HG02588 (cell line): Measurements from ENCODE around the gene PPP1R12B.
"Not testable (repeated sequence)": the region's sequence is repeated elsewhere in the genome, so short reads cannot be mapped to it uniquely, and the experiment has no call there.

Experiments used
- ATAC-seq: cut with Tn5 transposase; IDR thresholded peaks from one replicate; pipeline ENCODE4 v1.9.1; 2021; ENCODE audit warnings: mild to moderate bottlenecking, moderate library complexity; ENCODE audit not compliant: unreplicated experiment

The PPP1R12B gene

DNA sequence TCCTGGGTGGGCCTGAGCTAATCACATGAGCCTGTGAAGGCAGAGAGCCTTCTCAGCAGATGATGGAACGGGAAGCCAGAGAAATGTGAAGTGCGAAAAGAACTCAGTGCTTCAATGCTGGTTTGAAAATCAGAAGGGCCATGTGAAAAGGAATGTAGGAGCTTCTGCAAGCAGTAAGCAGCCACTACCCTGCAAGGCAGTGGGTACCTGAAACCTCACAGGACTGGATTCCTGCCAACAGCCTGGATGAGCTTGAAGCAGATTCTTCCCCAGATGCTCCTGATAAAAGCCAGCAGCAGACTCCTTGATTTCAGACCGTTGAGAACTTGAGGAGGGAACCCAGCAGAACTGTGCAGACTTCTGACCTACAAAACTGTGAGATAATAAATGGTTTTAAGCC is 203.2 kb downstream of the PPP1R12B start:
- ATAC-seq: no peak

DNA sequence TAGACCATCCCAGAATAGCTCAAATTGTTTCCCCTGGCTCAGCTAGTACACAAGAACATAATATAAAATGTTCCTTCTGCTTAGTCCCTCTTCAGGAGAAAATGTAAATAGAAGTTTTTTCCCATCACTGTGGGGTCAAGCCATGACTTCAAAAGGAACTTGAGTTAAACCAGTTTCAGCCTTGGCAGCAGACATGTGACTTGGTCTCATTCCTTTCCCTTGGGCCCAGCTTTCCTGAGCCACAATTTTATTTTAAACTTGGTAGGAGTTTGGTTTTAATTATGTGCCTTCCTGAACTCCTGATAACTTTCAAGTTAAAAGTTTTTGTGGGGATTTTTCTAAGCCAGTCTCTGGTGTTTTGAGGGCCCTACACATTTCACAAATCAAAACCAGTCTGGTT is 204.1 kb downstream of the PPP1R12B start:
- ATAC-seq: not testable (repeated sequence)

DNA sequence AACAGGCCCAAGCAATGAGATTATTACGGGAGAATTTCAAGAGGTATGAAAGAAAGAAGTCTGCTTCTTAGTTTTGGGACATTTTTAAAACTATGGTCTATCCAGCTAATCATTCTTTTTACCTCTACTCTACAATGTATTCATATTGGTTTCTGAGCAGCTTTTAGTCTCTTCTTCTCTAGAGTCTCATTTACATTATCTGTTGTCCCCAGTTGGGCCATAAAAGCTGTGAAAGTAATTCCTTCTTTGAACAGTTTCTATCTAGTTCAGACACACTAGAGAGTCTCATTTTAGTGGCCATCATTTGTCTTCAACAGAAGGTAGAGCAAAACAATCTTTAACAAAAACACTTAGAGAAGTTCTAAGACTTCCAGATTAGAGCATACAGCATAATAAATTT is 204.6 kb downstream of the PPP1R12B start:
- not testable (repeated sequence) for ATAC-seq

DNA sequence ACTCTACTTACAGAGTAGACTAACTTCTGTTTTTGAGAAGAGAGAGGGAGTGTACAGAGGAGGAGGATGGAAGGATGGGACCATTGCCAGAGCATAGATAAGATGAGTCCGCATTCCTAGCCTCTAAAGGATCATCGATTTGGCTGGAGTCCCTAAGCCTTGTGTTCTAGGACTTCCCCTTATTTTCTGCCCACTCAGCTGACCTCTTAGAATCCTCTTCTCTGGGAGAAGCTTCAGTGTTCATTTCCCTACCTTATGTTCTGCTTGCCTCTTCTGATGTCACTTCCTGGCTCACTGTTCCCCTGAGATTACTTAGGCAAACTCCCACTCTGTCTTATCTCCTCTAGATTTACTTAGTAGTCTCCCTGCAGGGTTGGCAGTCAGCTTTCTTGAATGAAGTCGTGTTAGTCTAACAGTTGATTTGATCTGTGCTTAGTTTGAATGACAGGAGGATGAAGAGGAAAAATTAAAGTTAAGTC is 205.1 kb downstream of the PPP1R12B start:
- peak; percentile 66 for ATAC-seq

DNA sequence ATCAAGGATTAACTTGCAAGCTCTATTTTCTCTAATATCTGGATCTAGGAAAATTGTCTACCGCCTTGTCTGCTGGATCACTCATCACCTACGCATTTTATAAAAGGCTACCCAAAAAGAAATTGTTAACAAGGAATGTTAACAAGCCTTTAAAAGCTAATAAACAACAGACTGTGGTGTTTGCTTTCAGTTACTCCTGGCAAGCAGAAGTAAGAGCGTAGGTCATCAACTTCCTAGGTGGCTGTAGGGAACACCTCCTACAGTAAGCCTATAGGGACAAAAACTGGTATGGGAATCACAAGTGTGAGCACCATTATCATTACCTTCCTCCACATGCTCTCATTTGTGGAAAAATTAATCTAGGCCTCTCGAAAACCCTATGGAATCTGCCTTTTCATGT is 206.1 kb downstream of the PPP1R12B start:
- not testable (repeated sequence) for ATAC-seq

DNA sequence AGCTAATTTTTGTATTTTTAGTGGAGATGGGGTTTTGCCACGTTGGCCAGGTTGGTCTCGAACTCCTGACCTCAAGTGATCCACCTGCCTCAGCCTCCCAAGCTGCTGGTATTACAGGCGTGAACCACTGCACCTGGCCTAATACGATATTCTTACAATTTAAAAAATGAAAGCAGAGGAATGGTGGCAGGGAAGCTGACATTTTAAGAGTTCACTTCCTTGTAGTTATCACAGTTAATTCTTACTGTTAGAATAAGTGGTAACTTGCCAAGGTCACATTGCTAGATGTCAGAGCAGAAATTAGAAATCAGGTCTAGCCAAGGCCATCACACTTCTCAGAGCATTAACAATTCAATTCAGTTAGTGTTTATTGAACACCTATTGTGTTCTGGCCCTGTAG is 207.5 kb downstream of the PPP1R12B start:
- not testable (repeated sequence) for ATAC-seq

DNA sequence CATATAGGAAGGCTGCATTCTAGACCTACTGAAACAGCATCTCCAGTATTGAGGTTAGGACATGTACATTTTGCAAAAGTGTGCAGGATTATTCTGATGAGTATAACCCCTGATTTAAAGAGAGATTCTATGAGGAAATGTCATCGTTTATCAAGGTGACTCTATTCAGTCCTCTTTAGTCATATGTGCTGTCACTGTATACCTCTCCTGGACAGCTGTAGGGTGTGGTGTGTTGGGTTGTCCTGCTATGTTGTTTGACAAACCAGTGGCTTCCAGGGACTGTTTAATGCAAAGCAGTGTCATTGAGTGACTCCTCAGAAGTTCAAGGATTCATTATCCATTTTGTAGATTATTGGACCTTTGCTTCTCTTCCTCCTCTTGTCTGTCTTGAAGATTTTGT is 209.2 kb downstream of the PPP1R12B start:
- not testable (repeated sequence) for ATAC-seq

DNA sequence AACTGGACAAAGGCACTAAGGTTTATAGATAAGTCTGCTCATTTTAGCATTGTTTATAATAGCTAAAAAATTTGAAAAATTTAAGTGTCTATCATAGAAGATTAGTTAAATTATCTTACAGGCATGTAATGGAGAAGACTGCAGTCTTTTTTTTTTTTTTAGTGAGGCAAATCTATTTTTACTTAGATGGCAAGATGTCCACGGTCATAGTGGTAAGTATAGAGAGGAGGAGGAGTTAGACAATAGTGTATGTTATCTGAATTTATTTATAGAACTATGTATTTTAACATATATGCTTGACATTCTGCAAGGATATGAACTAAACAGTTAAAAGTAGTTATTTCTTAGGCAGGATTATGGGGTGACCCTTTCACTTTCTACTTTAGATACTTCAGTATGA is 212.7 kb downstream of the PPP1R12B start:
- ATAC-seq: no peak

DNA sequence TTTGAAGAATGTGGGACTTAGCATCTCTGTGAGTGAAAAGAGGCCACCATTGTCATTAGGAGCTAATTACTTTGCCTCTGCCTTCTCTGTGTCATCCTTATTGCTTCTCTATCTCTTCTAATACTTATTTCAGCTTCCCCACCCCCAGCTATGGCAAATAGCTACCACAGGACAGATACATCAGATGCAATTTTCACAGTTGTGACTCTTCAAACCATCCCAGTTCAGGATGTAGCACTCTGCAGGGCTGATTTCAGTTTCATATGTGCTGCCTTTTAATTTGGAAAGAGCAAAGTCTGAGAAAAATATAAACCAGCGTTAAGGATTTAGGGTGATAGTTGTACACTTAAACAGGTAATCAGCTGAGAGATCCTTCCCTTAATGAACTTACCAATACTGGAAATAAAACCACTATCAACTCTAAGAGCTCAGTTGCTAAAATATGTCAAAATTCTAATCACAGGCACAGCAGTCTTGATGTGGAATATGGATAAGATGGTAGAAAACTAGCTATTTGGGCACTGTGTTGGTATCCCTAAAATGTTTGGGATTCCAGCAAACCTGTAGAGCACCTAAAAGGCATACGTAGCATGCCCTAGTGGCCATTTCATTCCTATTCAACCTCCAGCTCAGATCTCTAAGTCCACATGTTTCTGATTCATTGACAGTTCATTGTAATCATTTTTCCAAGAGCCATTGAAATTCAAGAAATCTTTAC is 213.4 kb downstream of the PPP1R12B start:
- ATAC-seq: no peak

DNA sequence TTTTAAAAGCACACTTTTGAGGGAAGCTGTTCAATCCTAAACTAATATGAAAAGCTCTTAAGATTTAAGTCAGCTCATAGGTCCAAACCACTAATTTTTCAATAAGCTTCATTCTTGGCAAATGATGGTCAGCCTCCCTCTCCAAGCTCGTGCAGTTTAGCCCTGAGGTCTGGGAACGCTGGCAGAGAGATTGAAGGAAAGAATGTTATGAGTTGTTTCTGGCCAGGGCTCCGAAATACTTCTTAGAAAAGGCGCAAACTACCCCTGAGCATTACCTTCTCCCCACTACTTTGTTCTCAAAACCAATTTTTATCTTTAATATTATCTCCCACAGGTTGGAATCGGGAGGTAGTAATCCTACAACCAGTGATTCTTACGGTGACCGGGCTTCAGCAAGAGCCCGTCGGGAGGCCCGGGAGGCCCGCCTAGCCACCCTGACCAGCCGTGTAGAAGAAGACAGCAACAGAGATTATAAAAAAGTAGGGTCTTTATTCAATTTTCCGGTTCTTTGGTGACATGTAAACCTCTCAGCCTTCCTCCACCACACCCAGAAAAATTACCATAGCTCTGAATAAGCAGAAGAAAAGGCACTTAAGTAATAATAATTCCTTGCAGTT is 214.1 kb downstream of the PPP1R12B start:
- no peak for ATAC-seq

DNA sequence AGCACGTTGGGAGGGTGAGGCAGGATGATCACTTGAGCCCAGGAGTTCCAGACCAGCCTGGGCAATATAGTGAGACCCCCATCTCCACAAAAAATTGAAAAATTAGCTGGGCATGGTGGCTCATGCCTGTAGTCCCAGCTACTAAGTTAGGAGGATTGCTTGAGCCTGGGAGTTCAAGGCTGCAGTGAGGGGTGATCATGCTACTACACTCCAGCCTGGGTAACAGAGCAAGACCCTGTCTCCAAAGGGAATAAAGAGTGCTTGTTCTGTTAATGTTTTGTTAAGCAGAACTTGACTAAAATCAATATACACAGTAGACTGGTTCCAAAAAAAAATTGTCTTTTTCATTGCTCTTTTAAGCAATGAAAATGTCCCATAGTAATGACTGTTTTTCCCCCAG is 215.3 kb downstream of the PPP1R12B start:
- no peak for ATAC-seq

DNA sequence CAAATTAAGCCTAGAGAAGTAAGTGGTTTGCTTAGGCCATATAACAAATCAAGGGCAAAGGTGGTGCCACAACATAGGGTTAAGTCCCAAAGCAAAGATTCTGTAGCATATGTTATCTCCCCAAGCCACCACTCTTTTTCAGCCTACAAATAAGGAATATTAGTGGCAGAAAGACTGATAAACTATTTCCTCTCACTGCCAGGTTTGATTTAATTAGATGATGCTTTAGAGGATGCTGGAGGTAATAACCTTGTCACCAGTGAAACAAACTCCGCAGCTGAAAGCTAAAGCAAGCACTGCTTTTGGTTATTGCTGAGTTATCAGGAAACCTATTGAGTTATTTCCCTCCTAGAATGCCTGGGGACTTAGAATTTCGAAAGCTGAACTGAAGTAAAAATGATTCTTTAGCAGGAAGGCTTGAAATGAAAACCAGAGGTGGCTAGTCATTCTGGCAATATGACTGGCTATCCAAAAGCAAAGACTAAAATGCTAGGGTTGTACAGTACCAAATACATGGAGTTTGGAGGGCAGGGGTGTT is 216.5 kb downstream of the PPP1R12B start:
- no peak for ATAC-seq

DNA sequence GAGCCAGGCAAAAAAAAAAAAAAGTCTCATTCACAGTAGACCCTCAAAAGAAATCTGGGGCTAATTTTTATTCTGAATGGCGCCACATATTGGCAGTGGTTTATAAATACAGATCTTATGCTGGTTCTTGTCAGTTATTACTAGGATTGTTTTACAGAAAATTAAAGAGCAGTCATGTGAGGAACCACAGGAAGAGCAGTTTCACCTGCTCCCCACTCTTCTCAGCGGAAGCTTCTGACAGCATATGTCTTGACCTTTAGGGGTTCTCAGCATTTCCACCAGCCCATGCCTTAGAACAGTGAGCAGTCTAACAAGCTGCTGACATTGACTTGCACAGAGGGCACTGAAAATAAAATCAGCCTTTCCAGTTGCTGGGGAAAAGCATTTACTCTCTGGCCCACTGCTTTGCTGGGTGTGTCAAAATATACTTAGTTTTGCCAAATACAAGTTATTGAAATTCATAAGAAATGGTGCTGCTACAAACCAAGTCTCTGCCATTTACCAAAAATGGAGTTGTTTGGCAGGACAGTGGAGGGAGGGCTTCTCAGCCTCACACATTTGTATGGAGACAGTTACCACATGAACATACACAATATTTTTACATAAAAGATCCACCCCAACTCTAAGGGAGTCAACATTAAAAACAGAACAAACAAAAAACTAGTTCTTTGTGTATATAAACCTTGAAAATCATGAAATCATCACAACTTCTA is 217.5 kb downstream of the PPP1R12B start:
- peak; percentile 81 for ATAC-seq

DNA sequence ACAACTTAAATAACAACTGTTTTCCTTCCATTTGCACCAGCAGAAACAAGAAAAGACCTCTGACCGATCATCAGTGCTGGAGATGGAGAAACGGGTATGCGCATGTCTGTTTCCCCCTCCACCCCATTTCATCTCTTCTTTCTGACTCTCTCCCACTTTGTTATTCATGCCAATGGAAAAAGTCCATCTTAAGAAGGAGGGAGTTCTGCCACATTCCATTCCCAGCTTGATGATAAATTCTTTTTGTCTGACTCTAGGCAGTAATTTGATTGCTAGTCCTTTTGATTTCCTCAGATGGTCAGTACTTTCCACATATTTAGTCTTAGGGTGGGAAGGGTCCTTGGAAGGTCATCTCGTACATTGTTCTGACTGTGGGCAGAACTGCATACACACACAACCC is 219.2 kb downstream of the PPP1R12B start:
- no peak for ATAC-seq

DNA sequence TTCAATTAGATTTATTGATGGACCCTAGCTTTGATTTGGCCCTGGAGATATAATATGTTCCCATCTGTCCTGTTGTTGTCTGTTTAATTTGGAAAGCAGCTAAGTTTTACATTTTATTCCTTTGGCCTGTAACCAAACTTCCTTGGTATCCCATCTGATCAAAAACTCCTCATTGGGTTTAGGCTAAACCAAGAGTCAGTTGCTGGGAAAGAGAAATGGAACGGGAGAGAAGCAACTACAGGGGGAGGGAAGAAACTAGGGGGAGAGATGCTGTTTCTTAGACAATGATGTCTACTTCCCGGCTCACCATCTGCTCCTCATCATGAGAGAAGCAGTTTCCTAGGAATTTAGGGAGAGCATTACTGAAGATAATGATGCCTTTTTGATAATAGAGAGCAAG is 219.9 kb downstream of the PPP1R12B start:
- ATAC-seq: no peak

DNA sequence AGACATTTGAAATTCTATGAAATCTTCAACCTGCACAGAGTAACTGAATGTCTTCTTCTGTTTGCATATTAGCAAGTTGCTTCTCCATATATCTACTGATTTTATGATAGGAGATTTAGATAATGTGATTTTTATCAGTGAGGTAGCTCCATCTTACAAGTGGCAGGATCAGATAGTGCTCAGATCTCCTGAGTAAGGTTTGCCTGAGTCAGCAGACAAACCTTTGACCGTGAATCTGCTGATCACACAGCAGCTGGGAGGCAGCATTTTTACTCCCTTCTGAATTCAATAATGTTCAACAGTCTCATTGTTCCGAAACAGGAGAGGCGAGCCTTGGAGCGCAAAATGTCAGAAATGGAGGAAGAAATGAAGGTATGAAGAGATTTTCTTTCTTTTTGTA is 220.3 kb downstream of the PPP1R12B start:
- no peak for ATAC-seq

DNA sequence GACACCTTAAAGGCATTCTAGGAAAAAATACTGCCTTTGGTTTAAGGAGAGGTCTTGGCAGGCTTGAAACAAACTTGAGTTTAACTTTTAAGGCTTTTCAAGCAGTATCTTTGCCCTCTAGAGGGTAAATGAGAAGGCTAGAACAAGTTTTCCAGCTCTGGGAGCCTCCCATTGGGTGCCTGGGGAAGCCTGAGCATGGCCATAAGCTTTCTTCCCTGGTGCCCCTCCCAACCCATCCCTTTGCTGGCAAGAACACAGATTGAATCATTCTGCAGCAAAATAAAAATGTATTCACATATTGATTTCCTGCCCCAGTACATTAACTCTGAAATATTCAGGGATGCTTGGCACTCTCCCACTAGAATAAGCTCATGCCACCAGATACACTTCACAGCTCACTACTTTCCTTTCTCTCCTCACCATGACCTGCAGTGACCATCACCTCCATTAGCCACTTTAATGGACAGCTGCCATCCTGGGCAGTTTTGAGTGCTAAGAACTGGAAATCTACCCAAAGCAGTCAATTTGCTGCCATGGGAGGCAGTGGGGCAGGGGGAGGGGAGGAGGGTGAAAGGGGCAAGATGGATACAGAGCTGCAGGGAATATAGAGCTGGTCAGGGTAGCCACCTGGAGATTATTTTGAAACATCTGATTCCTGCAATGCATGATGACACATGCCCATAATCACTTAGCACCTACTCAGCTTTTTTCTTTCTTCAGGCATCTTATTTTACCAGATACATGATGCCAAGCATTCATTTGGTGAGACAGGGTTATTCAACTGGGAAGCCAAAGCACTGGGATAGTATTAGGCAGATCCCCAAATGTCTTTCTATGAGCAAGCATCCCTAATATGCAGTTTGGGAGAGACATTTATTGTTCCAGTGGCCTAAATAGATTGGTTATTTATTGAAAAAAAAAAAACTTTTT is 221.2 kb downstream of the PPP1R12B start:
- ATAC-seq: no peak

DNA sequence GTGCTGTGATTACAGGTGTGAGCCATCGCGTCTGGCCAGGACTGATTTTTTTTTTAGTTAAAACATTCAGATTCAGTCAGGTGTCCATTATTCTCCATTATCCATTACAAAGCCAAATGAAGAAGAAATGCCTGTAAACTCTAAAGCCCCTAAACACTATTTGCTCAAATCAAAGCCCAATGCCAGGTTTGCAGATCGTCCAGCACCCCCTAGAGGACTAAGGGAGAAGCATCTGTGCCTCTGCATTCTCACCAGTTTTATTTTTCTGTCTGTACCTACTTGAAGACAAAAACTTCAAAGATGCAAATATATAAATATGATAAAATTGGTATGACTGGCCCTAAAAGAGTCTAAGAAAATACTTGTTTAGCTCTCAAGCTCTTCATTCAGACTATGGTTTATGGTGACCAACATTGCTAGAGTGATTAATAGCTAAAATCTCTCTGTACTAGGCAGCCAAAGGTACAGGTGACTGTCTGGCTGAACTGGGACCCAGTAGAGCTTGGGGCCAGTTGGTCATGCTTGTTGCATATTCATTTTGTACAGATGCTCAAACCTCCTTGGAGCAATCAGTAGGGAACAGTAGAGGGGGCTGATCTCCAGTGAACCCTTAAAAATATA is 223.3 kb downstream of the PPP1R12B start:
- ATAC-seq: no peak

DNA sequence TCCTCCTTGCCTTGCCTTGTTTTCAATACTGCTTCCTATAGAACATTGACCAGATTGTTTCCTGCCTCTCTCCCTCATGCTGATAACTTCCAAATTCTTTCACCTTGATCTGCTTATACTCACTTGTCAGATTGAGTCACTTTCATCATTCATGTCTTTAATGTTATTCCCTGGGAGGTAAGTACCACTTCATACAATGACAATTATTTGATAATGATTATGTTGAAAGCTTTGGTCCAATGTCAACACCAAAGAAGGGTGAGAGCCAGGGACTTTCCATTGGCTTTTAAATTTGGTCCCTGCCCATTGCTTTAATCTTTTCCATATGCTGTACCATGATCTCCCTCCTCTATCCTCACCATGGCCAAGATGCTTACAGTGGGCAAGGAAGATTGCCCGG is 224.4 kb downstream of the PPP1R12B start:
- ATAC-seq: no peak
